PC-3 (cell line): ENCODE data around the gene PADI1. TPM values are rescaled to one million over a fixed set of nuclear protein-coding genes. Genes with fewer than 3 reads are reported as not detected.

Experiments
- ATAC-seq: fragments of 200-7000 bp; cut with Tn5 transposase; 2 replicates; pipeline ENCODE4 v1.9.1; 2020; ENCODE audit warnings: mild to moderate bottlenecking, moderate library complexity
- BruUV-seq: library from RNA; stranded (reverse); fragments of 400-500 nt; replicated peaks from 2 replicates; lab custom pipeline; 2021; lab: Mats Ljungman, UMichigan
- CTCF ChIA-PET: fragments of 300-600 bp; sonication (Branson Sonifier 250); formaldehyde crosslinking; loops from one replicate; lab custom pipeline; 2022; ENCODE audit warnings: antibody characterized with exemption; lab: Charles Lee
- POLR2A ChIA-PET: fragments of 300-600 bp; sonication (Branson Sonifier 250); formaldehyde crosslinking; loops from one replicate; lab custom pipeline; 2022; ENCODE audit warnings: antibody characterized with exemption; ENCODE audit not compliant: unreplicated experiment; lab: Charles Lee
- DNase-seq: peaks from one replicate; pipeline ENCODE4 v3.0.0-alpha.2; 2015
- H2AFZ ChIP-seq: fragments of 300-600 bp; sonication (generic); 2 replicates; pipeline ENCODE4 v1.6.0; 2016; ENCODE audit warnings: antibody characterized with exemption, low read length
- H3F3A ChIP-seq: fragments of 300-600 bp; sonication (generic); one replicate; pipeline ENCODE4 v1.6.0; 2017; ENCODE audit warnings: antibody characterized with exemption, low read length, control low read depth, mild to moderate bottlenecking; ENCODE audit not compliant: unreplicated experiment
- H3K27ac ChIP-seq: fragments of 300-600 bp; sonication (generic); 2 replicates; pipeline ENCODE4 v1.5.1; 2016; ENCODE audit warnings: mild to moderate bottlenecking, low read length
- H3K27me3 ChIP-seq: fragments of 300-600 bp; sonication (generic); 2 replicates; pipeline ENCODE4 v1.6.1; 2016; ENCODE audit warnings: low read length, mixed read lengths
- H3K36me3 ChIP-seq: fragments of 300-600 bp; sonication (generic); 2 replicates; pipeline ENCODE4 v1.6.1; 2016; ENCODE audit warnings: low read depth, mixed run types, low read length, mixed read lengths
- H3K4me1 ChIP-seq: fragments of 300-600 bp; sonication (generic); 2 replicates; pipeline ENCODE4 v1.5.1; 2016; ENCODE audit warnings: low read length; ENCODE audit not compliant: insufficient read depth
- H3K4me2 ChIP-seq: fragments of 300-600 bp; sonication (generic); 2 replicates; pipeline ENCODE4 v1.6.0; 2016; ENCODE audit warnings: low read length
- H3K4me3 ChIP-seq: fragments of 300-600 bp; sonication (generic); 2 replicates; pipeline ENCODE4 v1.5.1; 2016; ENCODE audit warnings: mild to moderate bottlenecking, low read length, mixed read lengths
- H3K79me2 ChIP-seq: fragments of 300-600 bp; sonication (generic); 2 replicates; pipeline ENCODE4 v1.6.1; 2017; ENCODE audit warnings: low read length, mixed read lengths
- H3K9ac ChIP-seq: fragments of 300-600 bp; sonication (generic); 2 replicates; pipeline ENCODE4 v1.6.0; 2016; ENCODE audit warnings: mild to moderate bottlenecking, low read length
- H3K9me2 ChIP-seq: fragments of 300-600 bp; sonication (generic); replicated peaks from 2 replicates; pipeline ENCODE4 v1.6.1; 2016; ENCODE audit warnings: mixed run types, low read length, mixed read lengths
- H3K9me3 ChIP-seq: fragments of 300-600 bp; sonication (generic); 2 replicates; pipeline ENCODE4 v1.6.1; 2016; ENCODE audit warnings: low read length, mixed read lengths
- H4K20me1 ChIP-seq: fragments of 300-600 bp; sonication (generic); 2 replicates; pipeline ENCODE4 v1.6.1; 2016; ENCODE audit warnings: low read length, mixed read lengths
- EZH2 ChIP-seq: fragments of 300-600 bp; sonication (generic); IDR thresholded peaks from one replicate; pipeline ENCODE4 v1.6.1; 2017; ENCODE audit warnings: antibody characterized with exemption, mild to moderate bottlenecking, low read length; ENCODE audit not compliant: unreplicated experiment
- EZH2phosphoT487 ChIP-seq: fragments of 300-600 bp; sonication (generic); IDR thresholded peaks from 2 replicates; pipeline ENCODE4 v1.6.1; 2018; ENCODE audit warnings: mild to moderate bottlenecking, antibody characterized with exemption, low read length, borderline replicate concordance
- intact Hi-C: fragments of 100-400 bp; cut with micrococcal nuclease; formaldehyde crosslinking; loops from 2 replicates; pipeline ENCODE4 v1.9.0; 2023
- total RNA-seq: library from RNA; depleted of rRNA; stranded (reverse); fragments of >200 nt; gene quantifications from 2 replicates; pipeline ENCODE4 v1.2.3, GENCODE V29; 2014
- TF ChIP-seq, protein P1 (sequence below): fragments of 300-600 bp; sonication (generic); conservative IDR thresholded peaks from 2 replicates; pipeline ENCODE4 v1.5.1; 2017; ENCODE audit warnings: antibody characterized with exemption, low read depth, mild to moderate bottlenecking, low read length

The PADI1 gene
- total RNA-seq, 1 experiment from 2014 or later, result 0.73 TPM

DNA sequence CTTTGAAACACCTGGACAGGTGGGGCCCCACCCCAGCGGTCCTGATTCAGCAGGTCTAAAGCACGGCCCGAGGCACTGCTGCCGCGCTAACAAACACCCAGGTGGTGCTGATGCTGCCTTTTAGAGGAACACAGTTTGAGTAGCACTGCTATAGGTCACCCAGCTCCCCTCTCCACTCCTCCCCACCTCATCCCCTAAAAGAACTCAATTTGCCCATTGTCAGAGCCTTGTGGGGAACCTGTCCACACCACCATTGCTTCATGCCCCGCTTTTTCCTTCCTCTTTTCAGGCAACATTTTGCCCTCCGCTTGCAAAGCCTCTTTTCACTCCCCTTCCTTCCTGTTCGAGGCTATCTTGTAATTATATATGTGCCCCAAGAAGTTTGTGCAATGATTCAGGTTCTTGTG lies 76.8 kb downstream of the PADI1 start:
- TF ChIP-seq, protein P1, sequence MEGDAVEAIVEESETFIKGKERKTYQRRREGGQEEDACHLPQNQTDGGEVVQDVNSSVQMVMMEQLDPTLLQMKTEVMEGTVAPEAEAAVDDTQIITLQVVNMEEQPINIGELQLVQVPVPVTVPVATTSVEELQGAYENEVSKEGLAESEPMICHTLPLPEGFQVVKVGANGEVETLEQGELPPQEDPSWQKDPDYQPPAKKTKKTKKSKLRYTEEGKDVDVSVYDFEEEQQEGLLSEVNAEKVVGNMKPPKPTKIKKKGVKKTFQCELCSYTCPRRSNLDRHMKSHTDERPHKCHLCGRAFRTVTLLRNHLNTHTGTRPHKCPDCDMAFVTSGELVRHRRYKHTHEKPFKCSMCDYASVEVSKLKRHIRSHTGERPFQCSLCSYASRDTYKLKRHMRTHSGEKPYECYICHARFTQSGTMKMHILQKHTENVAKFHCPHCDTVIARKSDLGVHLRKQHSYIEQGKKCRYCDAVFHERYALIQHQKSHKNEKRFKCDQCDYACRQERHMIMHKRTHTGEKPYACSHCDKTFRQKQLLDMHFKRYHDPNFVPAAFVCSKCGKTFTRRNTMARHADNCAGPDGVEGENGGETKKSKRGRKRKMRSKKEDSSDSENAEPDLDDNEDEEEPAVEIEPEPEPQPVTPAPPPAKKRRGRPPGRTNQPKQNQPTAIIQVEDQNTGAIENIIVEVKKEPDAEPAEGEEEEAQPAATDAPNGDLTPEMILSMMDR, result no peak
- TF ChIP-seq EZH2phosphoT487, result no peak
- TF ChIP-seq EZH2, result no peak
- Histone ChIP-seq H3K27me3 (no peaks in the 10 kb centered on the region), H3K9ac (no peak overlapping the region), H3K4me2 (no peak overlapping the region), H3K27ac (no peak overlapping the region), H3F3A (no peaks in the 10 kb centered on the region), H3K4me3 (no peak overlapping the region), H3K36me3 (no peaks in the 10 kb centered on the region), H3K9me2 (no peaks in the 10 kb centered on the region), H2AFZ (no peak overlapping the region), H4K20me1 (no peaks in the 10 kb centered on the region), H3K4me1 (peaks cover 7% of the 10 kb centered on the region), H3K9me3 (no peaks in the 10 kb centered on the region), H3K79me2 (no peaks in the 10 kb centered on the region)
- DNase-seq (no peak), ATAC-seq (no peak)
- CTCF ChIA-PET, result no interaction called here
- intact Hi-C loops, result no loop called here
- POLR2A ChIA-PET, result no interaction called here
- BruUV-seq, result no TSS peak

DNA sequence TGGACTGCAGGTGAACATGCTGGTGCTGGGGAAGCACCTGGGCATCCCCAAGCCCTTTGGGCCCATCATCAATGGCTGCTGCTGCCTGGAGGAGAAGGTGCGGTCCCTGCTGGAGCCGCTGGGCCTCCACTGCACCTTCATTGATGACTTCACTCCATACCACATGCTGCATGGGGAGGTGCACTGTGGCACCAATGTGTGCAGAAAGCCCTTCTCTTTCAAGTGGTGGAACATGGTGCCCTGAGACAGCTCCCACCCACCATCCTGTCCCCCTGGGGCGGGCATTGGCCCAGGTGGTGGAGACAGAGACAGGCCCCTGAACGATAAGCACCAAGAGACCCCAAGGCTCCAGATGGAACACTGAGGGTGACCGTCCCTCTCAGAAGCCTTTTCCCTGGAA lies 77.9 kb downstream of the PADI1 start:
- Histone ChIP-seq H3K4me1 (peaks cover 13% of the 10 kb centered on the region), H3K9me3 (no peaks in the 10 kb centered on the region), H3K27ac (no peak overlapping the region), H4K20me1 (no peaks in the 10 kb centered on the region), H2AFZ (no peak overlapping the region), H3K79me2 (no peaks in the 10 kb centered on the region), H3K27me3 (no peaks in the 10 kb centered on the region), H3K36me3 (no peaks in the 10 kb centered on the region), H3F3A (no peaks in the 10 kb centered on the region), H3K9me2 (no peaks in the 10 kb centered on the region), H3K4me2 (no peak overlapping the region), H3K9ac (no peak overlapping the region), H3K4me3 (no peak overlapping the region)
- intact Hi-C loops, result no loop called here
- DNase-seq (no peak), ATAC-seq (no peak)
- no TSS peak for BruUV-seq
- CTCF ChIA-PET, result no interaction called here
- POLR2A ChIA-PET, result no interaction called here
- TF ChIP-seq EZH2phosphoT487 (no peak), EZH2 (no peak)
- TF ChIP-seq, protein P1, result no peak

DNA sequence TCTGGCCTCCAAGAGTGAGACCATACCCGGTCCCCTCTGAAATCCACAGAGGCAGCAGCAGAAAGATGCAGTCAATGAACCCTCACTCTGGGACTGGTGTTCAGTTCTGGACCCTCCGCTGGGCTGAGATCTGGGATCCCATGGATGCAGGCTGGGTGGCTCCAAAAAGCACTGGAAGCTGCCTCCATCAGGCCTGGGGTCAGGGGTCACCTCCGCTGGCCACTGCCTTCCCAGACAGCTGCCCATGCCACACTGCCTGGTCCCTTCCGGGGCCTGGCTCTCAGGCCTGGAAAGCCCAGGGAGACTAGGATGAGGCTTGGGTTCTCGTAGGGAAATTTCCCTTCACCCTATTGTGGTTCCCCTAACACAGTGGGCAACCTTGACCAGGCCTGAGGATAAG lies 81.7 kb downstream of the PADI1 start:
- H3K27ac ChIP-seq, result peak overlapping the region; percentile 76
- ChIA-PET POLR2A (no interaction called here), CTCF (interaction anchor here (0.6 to 1.4 kb wide), 2 partner anchors 10 to 37 kb away, joined by 6 to 12 read pairs; no protein-coding TSS in a partner anchor)
- ATAC-seq, result no peak
- BruUV-seq, result no TSS peak
- H3K27me3 ChIP-seq, result no peaks in the 10 kb centered on the region
- peak overlapping the region; percentile 42 for H3K4me2 ChIP-seq
- peaks cover 29% of the 10 kb centered on the region for H3K4me1 ChIP-seq
- H3K36me3 ChIP-seq, result no peaks in the 10 kb centered on the region
- no peaks in the 10 kb centered on the region for H3K79me2 ChIP-seq
- no peaks in the 10 kb centered on the region for H3F3A ChIP-seq
- DNase-seq, result no peak
- H2AFZ ChIP-seq, result no peak overlapping the region
- TF ChIP-seq EZH2 (no peak), EZH2phosphoT487 (no peak)
- TF ChIP-seq, protein P1, result no peak
- intact Hi-C loops, result loop anchor here (5.0 kb wide), 1 partner anchor 51 kb away; no protein-coding TSS in a partner anchor
- no peak overlapping the region for H3K9ac ChIP-seq
- no peaks in the 10 kb centered on the region for H3K9me2 ChIP-seq
- no peaks in the 10 kb centered on the region for H3K9me3 ChIP-seq
- H3K4me3 ChIP-seq, result no peak overlapping the region
- H4K20me1 ChIP-seq, result no peaks in the 10 kb centered on the region
